Mesenchymal stem cell (in vitro differentiated cells and primary cell): ENCODE data around the gene LRRC37A3.
A peak's percentile ranks its signal among the peaks of the same experiment; 100 is the strongest.
"Not testable (repeated sequence)": the region's sequence is repeated elsewhere in the genome, so short reads cannot be mapped to it uniquely, and the experiment has no call there.

Source experiments
- DNase-seq: peaks from one replicate; pipeline ENCODE4 v3.0.0-alpha.2; 2013
- H2AFZ ChIP-seq: one replicate; pipeline ENCODE4 v1.6.1; 2013; ENCODE audit warnings: low read depth, mild to moderate bottlenecking, control low read depth, inconsistent platforms, low read length, moderate library complexity
- H2AK5ac ChIP-seq: 2 replicates; pipeline ENCODE4 v1.6.1; 2013; ENCODE audit warnings: low read length, moderate library complexity, mild to moderate bottlenecking, inconsistent platforms; ENCODE audit not compliant: severe bottlenecking
- H2BK120ac ChIP-seq: one replicate; pipeline ENCODE4 v1.6.1; 2013; ENCODE audit warnings: low read depth, mild to moderate bottlenecking, inconsistent platforms, low read length, moderate library complexity
- H2BK12ac ChIP-seq, 2 experiments: one replicate each; pipeline ENCODE4 v1.6.1; 2013; ENCODE audit warnings: inconsistent platforms in 2 of 2, low read length in 2 of 2, mild to moderate bottlenecking in 2 of 2, moderate library complexity in 2 of 2, control low read depth in 1 of 2
- H2BK15ac ChIP-seq: one replicate; pipeline ENCODE4 v1.6.1; 2013; ENCODE audit warnings: mild to moderate bottlenecking, low read depth, inconsistent platforms; ENCODE audit not compliant: poor library complexity, severe bottlenecking
- H2BK5ac ChIP-seq: 2 replicates; pipeline ENCODE4 v1.6.1; 2013; ENCODE audit warnings: low read depth, mild to moderate bottlenecking, low read length, control low read depth, inconsistent platforms; ENCODE audit not compliant: poor library complexity, severe bottlenecking
- H3K14ac ChIP-seq, 2 experiments: one replicate each; pipeline ENCODE4 v1.6.1; 2013; ENCODE audit warnings: inconsistent platforms in 2 of 2, low read length in 2 of 2, control low read depth in 1 of 2, mild to moderate bottlenecking in 1 of 2, moderate library complexity in 1 of 2
- H3K18ac ChIP-seq, 2 experiments: one replicate each; pipeline ENCODE4 v1.6.1; 2013; ENCODE audit warnings: inconsistent platforms in 2 of 2, low read length in 2 of 2, control low read depth in 1 of 2, low read depth in 1 of 2, mild to moderate bottlenecking in 1 of 2
- H3K23ac ChIP-seq, 2 experiments: one replicate each; pipeline ENCODE4 v1.6.1; 2013; ENCODE audit warnings: inconsistent platforms in 2 of 2, low read length in 2 of 2, mild to moderate bottlenecking in 2 of 2, moderate library complexity in 2 of 2, control low read depth in 1 of 2
- H3K27ac ChIP-seq: 2 replicates; pipeline ENCODE4 v1.5.1; 2013; ENCODE audit warnings: mild to moderate bottlenecking, moderate library complexity, low read length, control low read depth, inconsistent platforms; ENCODE audit not compliant: poor library complexity, severe bottlenecking
- H3K27me3 ChIP-seq, 2 experiments: 2 replicates each; pipeline versions ENCODE4 v1.6.1 to v1.7.0; 2013; ENCODE audit warnings: low read length in 2 of 2, mild to moderate bottlenecking in 2 of 2, moderate library complexity in 2 of 2, control low read depth in 1 of 2, inconsistent platforms in 1 of 2; ENCODE audit not compliant: control insufficient read depth in 1 of 2, insufficient read depth in 1 of 2
- H3K36me3 ChIP-seq, 2 experiments: 2 replicates each; pipeline versions ENCODE4 v1.6.1 to v1.7.0; 2013; ENCODE audit warnings: low read length in 2 of 2, control low read depth in 1 of 2, inconsistent platforms in 1 of 2, low read depth in 1 of 2, mild to moderate bottlenecking in 1 of 2; ENCODE audit not compliant: insufficient read depth in 2 of 2, control insufficient read depth in 1 of 2
- H3K4ac ChIP-seq, 2 experiments: one replicate each; pipeline ENCODE4 v1.6.1; 2013; ENCODE audit warnings: inconsistent platforms in 2 of 2, low read length in 2 of 2, mild to moderate bottlenecking in 2 of 2, moderate library complexity in 2 of 2, control low read depth in 1 of 2, low read depth in 1 of 2
- H3K4me1 ChIP-seq: 2 replicates; pipeline ENCODE4 v1.6.1; 2013; ENCODE audit warnings: low read depth, low read length, control low read depth; ENCODE audit not compliant: control insufficient read depth, insufficient read depth
- H3K4me2 ChIP-seq: 2 replicates; pipeline ENCODE4 v1.6.1; 2013; ENCODE audit warnings: low read length, mild to moderate bottlenecking, inconsistent platforms; ENCODE audit not compliant: poor library complexity, severe bottlenecking
- H3K4me3 ChIP-seq, 2 experiments: 2 replicates each; pipeline versions ENCODE4 v1.5.1 to v1.7.0; 2013; ENCODE audit warnings: low read length in 2 of 2, mild to moderate bottlenecking in 2 of 2, control low read depth in 1 of 2, low read depth in 1 of 2; ENCODE audit not compliant: insufficient read depth in 1 of 2
- H3K79me1 ChIP-seq: replicated peaks from 2 replicates; pipeline ENCODE4 v1.6.1; 2013; ENCODE audit warnings: mild to moderate bottlenecking, control low read depth, low read length, inconsistent platforms; ENCODE audit not compliant: poor library complexity, severe bottlenecking
- H3K9ac ChIP-seq: 2 replicates; pipeline ENCODE4 v1.7.0; 2013; ENCODE audit warnings: mild to moderate bottlenecking, low read length, moderate library complexity
- H3K9me3 ChIP-seq: 2 replicates; pipeline ENCODE4 v1.7.0; 2013; ENCODE audit warnings: mild to moderate bottlenecking, low read length; ENCODE audit not compliant: control insufficient read depth
- H4K8ac ChIP-seq: one replicate; pipeline ENCODE4 v1.6.1; 2013; ENCODE audit warnings: inconsistent platforms, mild to moderate bottlenecking, low read length, moderate library complexity
- H4K91ac ChIP-seq: one replicate; pipeline ENCODE4 v1.6.1; 2013; ENCODE audit warnings: mild to moderate bottlenecking, low read length, inconsistent platforms
- WGBS: methylation state at CpG from one replicate; pipeline ENCODE4 v1.1.7; 2013; ENCODE audit warnings: mixed read lengths; 5-methylcytosine and 5-hydroxymethylcytosine counted together

The LRRC37A3 gene

GRCh38 chr17:64920419-64921172, 1.3 kb upstream of the LRRC37A3 start:
- Histone ChIP-seq H2BK15ac (no peak overlapping the region), H3K27me3 (no peaks in the 10 kb centered on the region)

DNA sequence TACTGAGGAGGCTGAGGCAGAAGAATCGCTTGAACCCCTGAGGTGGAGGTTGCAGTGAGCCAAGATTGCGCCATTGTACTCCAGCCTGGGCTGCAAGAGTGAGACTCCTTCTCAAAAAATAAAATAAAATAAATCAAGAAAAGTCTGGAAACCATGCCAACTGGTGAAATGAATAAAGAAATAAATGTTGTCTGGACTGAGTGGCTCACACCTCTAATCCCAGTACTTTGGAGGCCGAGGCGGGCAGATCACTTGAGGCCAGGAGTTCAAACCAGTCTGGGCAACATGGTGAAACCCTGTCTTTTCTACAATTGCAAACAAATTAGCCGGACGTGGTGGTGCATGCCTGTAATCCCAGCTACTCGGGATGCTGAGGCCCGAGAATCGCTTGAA, 744 bp upstream of the LRRC37A3 start:
- Histone ChIP-seq H3K9me3 (no peaks in the 10 kb centered on the region), H3K4me1 (peaks cover 5% of the 10 kb centered on the region), H2BK15ac (no peak overlapping the region), H2AK5ac (peak overlapping the region; percentile 51), H3K27ac (no peak overlapping the region), H3K4ac (no peak overlapping the region), H2AFZ (no peak overlapping the region), H4K91ac (no peak overlapping the region), H3K23ac (no peak overlapping the region), H3K18ac (no peak overlapping the region), H2BK5ac (no peak overlapping the region), H3K79me1 (peaks cover 3% of the 10 kb centered on the region), H3K4me3 (peak overlapping the region; percentile 74), H3K27me3 (no peaks in the 10 kb centered on the region), H2BK12ac (peak overlapping the region in 1 of 2 experiments; percentile 65), H3K36me3 (no peaks in the 10 kb centered on the region), H4K8ac (peak overlapping the region; percentile 62), H2BK120ac (no peak overlapping the region), H3K14ac (no peak overlapping the region), H3K4me2 (peak overlapping the region; percentile 82), H3K9ac (peak overlapping the region; percentile 90)
- 90% methylated on average over 9 of the region's 9 CpGs for WGBS
- peak; percentile 33 for DNase-seq

More at GRCh38 chr17:64920419-64921172, 1.3 kb upstream of the LRRC37A3 start:
- H3K79me1 ChIP-seq = peaks cover 3% of the 10 kb centered on the region
- DNase-seq = peak; percentile 17
- 95% methylated on average over 12 of the region's 12 CpGs for WGBS
- peak overlapping the region in 1 of 2 experiments; percentile 74 for H3K4me3 ChIP-seq
- H3K4me2 ChIP-seq = no peak overlapping the region
- H3K4me1 ChIP-seq = peaks cover 5% of the 10 kb centered on the region
- no peak overlapping the region for H2AFZ ChIP-seq
- H2BK5ac ChIP-seq = no peak overlapping the region
- no peak overlapping the region for H3K23ac ChIP-seq
- H3K14ac ChIP-seq = no peak overlapping the region
- H3K9ac ChIP-seq = peak overlapping the region; percentile 90
- no peak overlapping the region for H3K4ac ChIP-seq
- no peak overlapping the region for H3K27ac ChIP-seq
- H2BK120ac ChIP-seq = no peak overlapping the region
- no peak overlapping the region for H2BK12ac ChIP-seq
- no peak overlapping the region for H4K8ac ChIP-seq
- H3K18ac ChIP-seq = no peak overlapping the region
- no peak overlapping the region for H4K91ac ChIP-seq
- no peaks in the 10 kb centered on the region for H3K36me3 ChIP-seq
- H3K9me3 ChIP-seq = no peaks in the 10 kb centered on the region
- H2AK5ac ChIP-seq = no peak overlapping the region

GRCh38 chr17:64918842-64919288, 413 bp downstream of the LRRC37A3 start:
- peak overlapping the region; percentile 88 for H4K8ac ChIP-seq
- peak overlapping the region; percentile 34 for H3K4me2 ChIP-seq
- not testable (repeated sequence) for H2BK15ac ChIP-seq, H3K27ac ChIP-seq, H3K14ac ChIP-seq, H2AK5ac ChIP-seq, H3K23ac ChIP-seq, H2BK12ac ChIP-seq, H2AFZ ChIP-seq, H2BK5ac ChIP-seq, H3K79me1 ChIP-seq, H3K9me3 ChIP-seq, H3K4me1 ChIP-seq, H3K27me3 ChIP-seq, H3K36me3 ChIP-seq
- H3K4ac ChIP-seq = peak overlapping the region; percentile 75 to 91
- peak overlapping the region; percentile 90 for H3K9ac ChIP-seq
- peak overlapping the region; percentile 28 to 54 for H3K18ac ChIP-seq
- peak overlapping the region; percentile 74 to 78 for H3K4me3 ChIP-seq
- peak; percentile 8 for DNase-seq
- WGBS = 0% methylated on average over 13 of the region's 47 CpGs
- H4K91ac ChIP-seq = peak overlapping the region; percentile 68
- peak overlapping the region; percentile 73 for H2BK120ac ChIP-seq

DNA sequence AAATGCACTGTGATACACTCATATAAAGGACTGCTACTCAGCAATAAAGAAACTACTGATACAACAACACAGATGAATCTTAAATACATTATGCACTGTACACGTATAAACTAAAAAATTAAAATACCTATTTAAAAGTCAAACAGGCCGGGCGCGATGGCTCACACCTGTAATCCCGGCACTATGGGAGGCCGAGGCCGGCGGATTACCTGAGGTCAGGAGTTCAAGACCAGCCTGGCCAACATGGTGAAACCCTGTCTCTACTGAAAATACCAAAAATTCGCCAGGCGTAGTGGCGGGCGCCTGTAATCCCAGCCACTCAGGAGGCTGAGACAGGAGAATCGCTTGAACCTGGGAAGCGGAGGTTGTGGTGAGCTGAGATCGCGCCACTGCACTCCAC, 1.7 kb downstream of the LRRC37A3 start:
- H3K79me1 ChIP-seq, H4K8ac ChIP-seq, H3K9ac ChIP-seq, H3K27me3 ChIP-seq, H4K91ac ChIP-seq, H2BK120ac ChIP-seq, H3K27ac ChIP-seq, H3K4me2 ChIP-seq, H2BK12ac ChIP-seq, H3K14ac ChIP-seq, H2AK5ac ChIP-seq, H3K4me3 ChIP-seq, H3K36me3 ChIP-seq, H3K9me3 ChIP-seq, H3K4ac ChIP-seq, DNase-seq, H2BK5ac ChIP-seq, H2BK15ac ChIP-seq, H3K18ac ChIP-seq, H3K4me1 ChIP-seq, H2AFZ ChIP-seq, H3K23ac ChIP-seq: not testable (repeated sequence)
- 95% methylated on average over 7 of the region's 16 CpGs for WGBS
